ENCODE results near the gene DLG2. TPM values are rescaled to one million over a fixed set of nuclear protein-coding genes. Genes with fewer than 3 reads are reported as not detected.

The DLG2 gene
- total RNA-seq, 1 donor from 2014 or later = 1.8 TPM

DNA sequence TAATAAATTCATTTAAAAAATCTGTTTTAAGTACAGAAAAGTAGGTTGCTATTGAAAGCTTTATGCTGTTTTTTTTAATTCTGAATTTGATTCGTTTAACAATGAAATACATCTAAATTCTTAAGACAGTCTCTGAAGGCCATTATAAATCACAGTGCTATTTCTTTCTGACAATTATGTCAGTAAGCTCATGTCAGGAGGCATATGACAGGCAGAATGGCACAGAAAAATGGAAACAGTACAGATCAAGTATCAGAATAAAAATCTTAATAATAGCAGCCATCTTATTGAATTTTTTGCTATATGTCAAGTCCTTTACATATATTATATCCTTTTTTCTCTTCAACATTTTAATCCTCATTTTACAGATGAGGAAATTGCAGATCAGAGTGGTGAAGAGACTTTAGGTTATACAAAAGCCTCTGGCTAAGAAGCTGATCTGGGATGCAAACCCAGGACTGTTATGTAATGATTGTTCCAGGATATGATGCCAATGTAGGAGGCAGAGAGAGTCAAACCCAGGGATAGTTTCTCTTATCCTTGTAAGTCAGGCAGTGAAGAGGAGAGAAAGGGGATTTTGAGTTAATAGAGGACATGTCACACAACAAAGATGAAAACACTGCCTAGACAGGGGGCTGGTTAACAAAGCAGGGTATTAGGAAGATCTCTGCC lies 2057.9 kb downstream of the DLG2 start:
- H3K9me3 Mint-ChIP-seq (ENCODE audit: unreplicated experiment) = no peaks in the 10 kb centered on the region
- Histone ChIP-seq H3K4me3 (ENCODE audit: insufficient read depth, low read depth, low read length) (no peak overlapping the region), H4K20me1 (ENCODE audit: insufficient read depth, low read length) (no peaks in the 10 kb centered on the region), H3K79me2 (ENCODE audit: insufficient read depth, low read length) (no peaks in the 10 kb centered on the region), H3K9ac (ENCODE audit: low read length) (no peak overlapping the region), H2AFZ (ENCODE audit: low read depth, low read length) (no peak overlapping the region), H3K36me3 (ENCODE audit: insufficient read depth, low read length) (no peaks in the 10 kb centered on the region), H3K4me1 (ENCODE audit: insufficient read depth, low read length) (no peaks in the 10 kb centered on the region), H3K27me3 (ENCODE audit: insufficient read depth, low read length) (no peaks in the 10 kb centered on the region), H3K9me3 (ENCODE audit: insufficient read depth, low read depth, low read length) (no peaks in the 10 kb centered on the region), H3K4me2 (ENCODE audit: low read length) (no peak overlapping the region), H3K27ac (ENCODE audit: low read depth, low read length) (no peak overlapping the region)
- no peak overlapping the region for H3K27ac Mint-ChIP-seq (ENCODE audit: unreplicated experiment)
- no peaks in the 10 kb centered on the region for H3K27me3 Mint-ChIP-seq (ENCODE audit: low read depth, unreplicated experiment)
- peaks cover 10% of the 10 kb centered on the region for H3K4me1 Mint-ChIP-seq (ENCODE audit: low read depth, unreplicated experiment)
- no peak for TF ChIP-seq EZH2 (IDR thresholded peaks at IDR 0.05; ENCODE audit: insufficient read depth, low read length)
- TF ChIP-seq, protein P1, sequence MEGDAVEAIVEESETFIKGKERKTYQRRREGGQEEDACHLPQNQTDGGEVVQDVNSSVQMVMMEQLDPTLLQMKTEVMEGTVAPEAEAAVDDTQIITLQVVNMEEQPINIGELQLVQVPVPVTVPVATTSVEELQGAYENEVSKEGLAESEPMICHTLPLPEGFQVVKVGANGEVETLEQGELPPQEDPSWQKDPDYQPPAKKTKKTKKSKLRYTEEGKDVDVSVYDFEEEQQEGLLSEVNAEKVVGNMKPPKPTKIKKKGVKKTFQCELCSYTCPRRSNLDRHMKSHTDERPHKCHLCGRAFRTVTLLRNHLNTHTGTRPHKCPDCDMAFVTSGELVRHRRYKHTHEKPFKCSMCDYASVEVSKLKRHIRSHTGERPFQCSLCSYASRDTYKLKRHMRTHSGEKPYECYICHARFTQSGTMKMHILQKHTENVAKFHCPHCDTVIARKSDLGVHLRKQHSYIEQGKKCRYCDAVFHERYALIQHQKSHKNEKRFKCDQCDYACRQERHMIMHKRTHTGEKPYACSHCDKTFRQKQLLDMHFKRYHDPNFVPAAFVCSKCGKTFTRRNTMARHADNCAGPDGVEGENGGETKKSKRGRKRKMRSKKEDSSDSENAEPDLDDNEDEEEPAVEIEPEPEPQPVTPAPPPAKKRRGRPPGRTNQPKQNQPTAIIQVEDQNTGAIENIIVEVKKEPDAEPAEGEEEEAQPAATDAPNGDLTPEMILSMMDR (IDR thresholded peaks at IDR 0.05; ENCODE audit: insufficient read depth, low read depth, low read length) = no peak
- no peaks in the 10 kb centered on the region for H3K36me3 Mint-ChIP-seq (ENCODE audit: low read depth, unreplicated experiment)
- H3K4me3 Mint-ChIP-seq (ENCODE audit: unreplicated experiment) = no peak overlapping the region
- DNase-seq (ENCODE audit: low read depth) = no peak
- FAIRE-seq = no peak

DNA sequence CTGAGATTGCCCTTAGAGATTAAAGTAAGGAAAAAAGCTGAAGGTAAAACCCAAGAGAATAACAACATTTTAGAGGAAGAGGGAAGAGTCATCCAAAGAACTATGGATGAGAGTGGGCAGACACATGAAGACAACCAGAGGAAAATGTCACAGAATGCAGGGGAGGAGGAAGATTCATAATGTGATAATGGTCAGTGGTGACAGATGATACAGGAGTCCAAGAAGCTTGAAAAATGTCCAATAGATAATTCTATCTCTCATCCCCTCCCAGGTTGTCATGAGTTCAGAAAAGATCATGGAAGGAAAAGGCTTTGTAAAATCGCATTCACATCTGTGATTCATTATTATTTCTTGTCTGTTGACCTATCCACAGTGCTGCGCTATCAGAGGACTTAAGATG lies 2058.6 kb downstream of the DLG2 start:
- H3K9me3 Mint-ChIP-seq (ENCODE audit: unreplicated experiment) = no peaks in the 10 kb centered on the region
- DNase-seq (ENCODE audit: low read depth) (no peak), FAIRE-seq (peak; percentile 47)
- no peak for TF ChIP-seq EZH2 (IDR thresholded peaks at IDR 0.05; ENCODE audit: insufficient read depth, low read length)
- TF ChIP-seq, protein P1 (IDR thresholded peaks at IDR 0.05; ENCODE audit: insufficient read depth, low read depth, low read length) = no peak
- no peak overlapping the region for H3K9ac ChIP-seq (ENCODE audit: low read length)
- H3K27ac ChIP-seq (ENCODE audit: low read depth, low read length) = no peak overlapping the region
- no peaks in the 10 kb centered on the region for H3K27me3 ChIP-seq (ENCODE audit: insufficient read depth, low read length)
- no peaks in the 10 kb centered on the region for H3K4me1 ChIP-seq (ENCODE audit: insufficient read depth, low read length)
- H4K20me1 ChIP-seq (ENCODE audit: insufficient read depth, low read length) = no peaks in the 10 kb centered on the region
- H3K4me2 ChIP-seq (ENCODE audit: low read length) = no peak overlapping the region
- H3K36me3 Mint-ChIP-seq (ENCODE audit: low read depth, unreplicated experiment) = no peaks in the 10 kb centered on the region
- no peak overlapping the region for H3K4me3 ChIP-seq (ENCODE audit: insufficient read depth, low read depth, low read length)
- H3K79me2 ChIP-seq (ENCODE audit: insufficient read depth, low read length) = no peaks in the 10 kb centered on the region
- H3K36me3 ChIP-seq (ENCODE audit: insufficient read depth, low read length) = no peaks in the 10 kb centered on the region
- no peak overlapping the region for H2AFZ ChIP-seq (ENCODE audit: low read depth, low read length)
- no peak overlapping the region for H3K4me3 Mint-ChIP-seq (ENCODE audit: unreplicated experiment)
- peaks cover 10% of the 10 kb centered on the region for H3K4me1 Mint-ChIP-seq (ENCODE audit: low read depth, unreplicated experiment)
- H3K27me3 Mint-ChIP-seq (ENCODE audit: low read depth, unreplicated experiment) = no peaks in the 10 kb centered on the region
- H3K27ac Mint-ChIP-seq (ENCODE audit: unreplicated experiment) = no peak overlapping the region
- H3K9me3 ChIP-seq (ENCODE audit: insufficient read depth, low read depth, low read length) = no peaks in the 10 kb centered on the region

DNA sequence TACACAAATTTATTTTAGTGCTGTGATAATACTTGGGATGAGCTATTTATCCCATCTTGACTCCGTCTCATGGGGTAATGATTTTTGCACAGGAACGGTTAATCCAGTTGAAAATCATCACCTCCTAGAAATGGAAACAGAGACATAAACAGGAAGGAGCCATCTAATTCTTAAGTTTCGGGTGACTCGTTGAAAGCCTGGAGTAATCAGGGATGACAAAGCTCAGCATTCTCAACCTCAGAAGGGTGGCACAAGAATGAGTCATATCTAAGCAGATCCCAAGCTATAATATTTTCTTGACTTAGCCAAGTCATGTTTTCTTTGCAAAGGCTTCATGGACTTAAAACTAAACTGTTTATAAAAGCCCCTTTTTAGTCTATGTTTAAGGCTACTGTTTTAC lies 2060.2 kb downstream of the DLG2 start:
- H3K4me2 ChIP-seq (ENCODE audit: low read length) = peak overlapping the region; percentile 56
- no peak for FAIRE-seq

More for the DNA sequence above, 2060.2 kb downstream of the DLG2 start:
- no peaks in the 10 kb centered on the region for H3K9me3 Mint-ChIP-seq (ENCODE audit: unreplicated experiment)
- no peak overlapping the region for H3K27ac Mint-ChIP-seq (ENCODE audit: unreplicated experiment)
- H3K79me2 ChIP-seq (ENCODE audit: insufficient read depth, low read length) = no peaks in the 10 kb centered on the region
- H3K4me1 ChIP-seq (ENCODE audit: insufficient read depth, low read length) = no peaks in the 10 kb centered on the region
- H3K4me3 ChIP-seq (ENCODE audit: insufficient read depth, low read depth, low read length) = no peak overlapping the region
- no peaks in the 10 kb centered on the region for H3K9me3 ChIP-seq (ENCODE audit: insufficient read depth, low read depth, low read length)
- no peaks in the 10 kb centered on the region for H3K27me3 ChIP-seq (ENCODE audit: insufficient read depth, low read length)
- H3K27me3 Mint-ChIP-seq (ENCODE audit: low read depth, unreplicated experiment) = no peaks in the 10 kb centered on the region
- no peaks in the 10 kb centered on the region for H4K20me1 ChIP-seq (ENCODE audit: insufficient read depth, low read length)
- H3K4me3 Mint-ChIP-seq (ENCODE audit: unreplicated experiment) = no peak overlapping the region
- H3K36me3 ChIP-seq (ENCODE audit: insufficient read depth, low read length) = no peaks in the 10 kb centered on the region
- peak; percentile 59 for DNase-seq (ENCODE audit: low read depth)
- no peak for TF ChIP-seq EZH2 (IDR thresholded peaks at IDR 0.05; ENCODE audit: insufficient read depth, low read length)
- TF ChIP-seq, protein P1 (IDR thresholded peaks at IDR 0.05; ENCODE audit: insufficient read depth, low read depth, low read length) = no peak
- H3K4me1 Mint-ChIP-seq (ENCODE audit: low read depth, unreplicated experiment) = peaks cover 10% of the 10 kb centered on the region
- H3K36me3 Mint-ChIP-seq (ENCODE audit: low read depth, unreplicated experiment) = no peaks in the 10 kb centered on the region
- no peak overlapping the region for H3K9ac ChIP-seq (ENCODE audit: low read length)
- H3K27ac ChIP-seq (ENCODE audit: low read depth, low read length) = no peak overlapping the region
- no peak overlapping the region for H2AFZ ChIP-seq (ENCODE audit: low read depth, low read length)
